OCI-M1 (cell line): ENCODE measurements around the gene C2CD4C.
"Not testable (repeated sequence)": the region's sequence is repeated elsewhere in the genome, so short reads cannot be mapped to it uniquely, and the experiment has no call there.

Source experiments
- DNase-seq: peaks from one replicate; lab custom pipeline; 2025; lab: John Stamatoyannopoulos, UW

C2CD4C gene

GRCh38 chr19:413756-414420 is 4.9 kb upstream of the C2CD4C start:
- no peak for DNase-seq

GRCh38 chr19:412356-413355 is 3.7 kb upstream of the C2CD4C start:
- no peak for DNase-seq

- no peak for DNase-seq
These were observed 2.9 kb upstream of the C2CD4C start for GRCh38 chr19:411723-412355.

DNA sequence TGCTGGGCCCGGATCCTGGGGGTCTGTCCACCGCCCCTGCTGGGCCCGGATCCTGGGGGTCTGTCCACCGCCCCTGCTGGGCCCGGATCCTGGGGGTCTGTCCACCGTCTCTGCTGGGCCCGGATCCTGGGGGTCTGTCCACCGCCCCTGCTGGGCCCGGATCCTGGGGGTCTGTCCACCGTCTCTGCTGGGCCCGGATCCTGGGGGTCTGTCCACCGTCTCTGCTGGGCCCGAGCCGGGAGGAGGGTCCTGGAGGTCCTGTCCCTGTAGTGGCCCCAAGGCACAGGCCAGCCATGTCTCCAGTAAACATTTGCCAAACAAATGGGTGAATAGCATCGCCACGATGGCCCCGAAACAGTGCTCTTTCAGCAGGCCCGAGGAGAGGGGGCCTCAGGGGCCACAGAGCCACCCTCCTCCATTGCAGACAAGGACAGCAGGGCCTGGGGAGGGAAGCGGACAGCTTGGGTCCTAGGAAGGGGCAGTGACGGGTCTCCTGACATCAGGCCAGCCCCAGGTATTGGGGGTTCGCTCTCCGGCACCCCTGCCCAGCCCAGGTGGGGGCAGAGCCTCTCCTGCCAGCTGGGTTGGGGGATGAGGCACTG is 2.3 kb upstream of the C2CD4C start:
- not testable (repeated sequence) for DNase-seq

- DNase-seq = no peak
These were observed 1.4 kb upstream of the C2CD4C start for GRCh38 chr19:410243-410781.

- DNase-seq = no peak
These were observed 732 bp upstream of the C2CD4C start for GRCh38 chr19:409516-410242.

GRCh38 chr19:408441-408901 is 476 bp downstream of the C2CD4C start:
- no peak for DNase-seq

GRCh38 chr19:407511-408440 is 1.2 kb downstream of the C2CD4C start:
- DNase-seq = no peak

- DNase-seq = no peak
These were observed 1.9 kb downstream of the C2CD4C start for GRCh38 chr19:406971-407510.

- no peak for DNase-seq
These were observed 2.7 kb downstream of the C2CD4C start for GRCh38 chr19:406135-406781.

GRCh38 chr19:405121-405965 is 3.6 kb downstream of the C2CD4C start:
- no peak for DNase-seq

DNA sequence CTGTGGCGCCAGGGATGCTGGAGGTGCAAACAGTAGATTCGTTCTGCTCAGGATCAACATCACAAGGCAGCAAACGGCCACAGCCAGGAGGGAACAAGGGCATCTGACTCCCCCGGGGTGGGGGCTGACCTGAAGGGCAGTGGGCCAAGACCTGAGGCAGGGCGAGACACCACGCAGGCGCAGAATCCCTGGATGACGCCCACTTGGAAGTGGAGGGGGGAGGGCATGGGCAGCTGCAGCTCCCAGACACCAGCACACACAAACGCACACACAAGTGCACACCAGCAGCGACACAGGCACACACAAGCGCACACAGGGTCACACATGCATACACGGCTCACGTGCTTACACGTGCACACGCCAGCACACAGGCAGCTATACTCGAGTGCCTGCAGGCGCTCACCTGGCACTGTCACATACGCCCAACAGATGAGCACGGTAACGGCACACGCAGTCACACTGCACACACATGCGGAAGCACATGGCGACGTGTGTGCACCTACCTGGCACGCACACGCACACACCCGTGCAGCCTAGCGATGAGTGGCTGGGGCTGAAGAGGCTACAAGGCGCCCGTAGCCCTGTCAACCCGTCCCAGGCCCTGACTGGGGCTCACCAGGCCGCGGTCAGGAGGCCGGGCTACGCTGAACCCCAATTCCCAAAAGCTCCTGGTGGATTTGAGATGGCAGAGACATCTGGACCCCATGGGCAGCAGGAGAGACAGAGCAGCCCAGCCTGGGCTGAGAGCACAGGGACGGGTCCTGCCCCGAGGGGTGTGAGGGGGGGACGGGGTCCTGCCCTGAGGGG is 5.5 kb downstream of the C2CD4C start:
- DNase-seq = no peak

- DNase-seq = no peak
These were observed 6.2 kb downstream of the C2CD4C start for GRCh38 chr19:402786-403185.

- no peak for DNase-seq
These were observed 7.0 kb downstream of the C2CD4C start for GRCh38 chr19:401866-402511.

DNA sequence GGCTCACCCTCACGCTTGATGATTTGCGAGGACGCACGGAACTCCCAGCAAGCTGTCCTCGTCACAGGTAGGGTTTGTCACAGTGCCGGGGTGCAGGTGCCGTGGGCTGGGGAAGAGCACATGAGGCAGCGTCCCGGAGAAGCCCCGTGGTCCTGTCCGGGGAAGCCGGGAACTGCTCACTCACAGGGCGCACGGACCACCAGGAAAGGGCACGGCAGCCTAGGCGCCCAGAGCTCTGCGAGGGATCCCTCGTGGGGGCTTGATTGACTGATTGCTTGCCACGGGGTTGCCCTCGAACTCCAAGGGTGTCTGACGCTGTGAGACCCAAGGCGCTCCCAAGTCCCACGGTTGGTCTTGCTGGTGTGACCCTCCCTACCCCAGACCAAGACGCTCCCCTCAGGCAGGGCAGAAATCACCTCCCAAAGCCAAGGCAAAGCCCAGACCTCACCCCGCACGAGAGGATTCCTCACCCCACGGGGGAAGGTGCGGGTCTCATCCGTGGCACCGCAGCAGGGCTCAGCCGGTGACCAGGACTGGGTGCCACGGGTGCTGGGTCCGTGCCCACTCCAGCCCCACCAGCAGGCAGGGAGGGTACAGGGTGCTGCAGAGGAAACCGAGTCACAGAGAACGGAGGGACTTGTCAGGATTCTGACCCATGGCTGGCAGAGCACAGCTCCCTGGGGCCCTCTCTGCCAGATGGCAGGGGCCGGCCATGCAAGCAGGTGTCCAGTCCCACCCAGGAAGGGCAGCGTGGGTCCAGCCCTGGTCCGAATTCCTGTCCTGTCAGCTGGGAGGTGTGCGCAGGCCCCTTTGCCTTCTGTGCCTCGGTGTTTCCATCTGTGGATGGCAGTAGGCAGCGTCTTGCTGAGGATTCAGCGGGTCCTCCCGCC is 7.7 kb downstream of the C2CD4C start:
- DNase-seq = no peak

DNA sequence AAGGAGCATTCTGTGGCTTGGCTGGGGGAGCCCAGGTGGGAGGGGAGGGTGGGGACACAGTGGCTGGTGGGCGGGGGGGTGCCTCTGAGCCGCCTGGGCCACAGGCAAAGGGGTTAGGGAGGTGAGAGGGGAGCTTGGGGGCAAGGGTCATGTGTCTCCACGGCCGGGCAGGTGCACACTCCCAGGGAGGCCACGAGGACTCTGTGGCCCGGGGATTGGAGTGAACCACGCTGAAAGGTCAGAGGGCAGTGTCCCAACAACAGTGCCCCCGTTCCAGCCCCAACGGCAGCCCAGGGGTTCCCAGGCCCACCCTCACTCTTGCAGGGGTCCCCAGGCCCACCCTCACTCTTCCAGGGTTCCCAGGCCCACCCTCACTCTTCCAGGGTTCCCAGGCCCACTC is 9.6 kb downstream of the C2CD4C start:
- no peak for DNase-seq
